WERI-Rb-1 (cell line): ENCODE measurements around the gene CTDNEP1.

Experiments used
- DNase-seq: peaks from one replicate; pipeline ENCODE4 v3.0.0-alpha.2; 2020
- H3K27ac ChIP-seq: fragments of 250-450 bp; sonication (Bioruptor Pico); 2 replicates; pipeline ENCODE4 v1.5.1; 2020; ENCODE audit warnings: mild to moderate bottlenecking, moderate library complexity
- H3K27me3 ChIP-seq: fragments of 250-450 bp; sonication (Bioruptor Pico); 2 replicates; pipeline ENCODE4 v1.5.1; 2021; ENCODE audit warnings: mild to moderate bottlenecking, low read depth, moderate library complexity; ENCODE audit not compliant: insufficient read depth, severe bottlenecking
- H3K36me3 ChIP-seq: fragments of 250-450 bp; sonication (Bioruptor Pico); 2 replicates; pipeline ENCODE4 v1.5.1; 2020; ENCODE audit warnings: mild to moderate bottlenecking, moderate library complexity
- H3K4me3 ChIP-seq: 2 replicates; pipeline ENCODE4 v1.5.1; 2011; ENCODE audit warnings: low read depth, mild to moderate bottlenecking, control low read depth, low read length
- H3K9me3 ChIP-seq: fragments of 250-450 bp; sonication (Bioruptor Pico); 2 replicates; pipeline ENCODE4 v1.5.1; 2021; ENCODE audit warnings: mild to moderate bottlenecking, moderate library complexity; ENCODE audit not compliant: severe bottlenecking
- CTCF ChIP-seq: IDR thresholded peaks from 2 replicates; pipeline ENCODE4 v1.5.1; 2011; ENCODE audit warnings: low read depth, mild to moderate bottlenecking, control low read depth, inconsistent platforms, low read length

Gene CTDNEP1

GRCh38 chr17:7251661-7252175 lies at the start of gene CTDNEP1:
TSS of gene CTDNEP1 (minus strand) at chr17:7251734. CDS start at chr17:7251296, 438 bp downstream.
- no peak for TF ChIP-seq CTCF
- Histone ChIP-seq H3K9me3 (no peaks in the 10 kb centered on the region), H3K4me3 (peak within 1 kb of the TSS; percentile 75), H3K27me3 (no peaks in the 10 kb centered on the region), H3K27ac (peak within 1 kb of the TSS; percentile 98), H3K36me3 (peaks cover 46% of the 10 kb centered on the region)
- peak; percentile 98 for DNase-seq

GRCh38 chr17:7296189-7296861 lies 44.8 kb upstream of the CTDNEP1 start:
- Histone ChIP-seq H3K4me3 (peak overlapping the region; percentile 13; the same call in 1 of the 2 replicates), H3K36me3 (no peaks in the 10 kb centered on the region), H3K27ac (no peak overlapping the region; the same call in 1 of the 2 replicates), H3K9me3 (no peaks in the 10 kb centered on the region), H3K27me3 (no peaks in the 10 kb centered on the region)
- peak; percentile 90 for TF ChIP-seq CTCF
- DNase-seq, result peak; percentile 83

- no peak for TF ChIP-seq CTCF
- Histone ChIP-seq H3K36me3 (no peaks in the 10 kb centered on the region), H3K4me3 (no peak overlapping the region), H3K27me3 (no peaks in the 10 kb centered on the region), H3K9me3 (no peaks in the 10 kb centered on the region), H3K27ac (no peak overlapping the region; the same call in 1 of the 2 replicates)
- no peak for DNase-seq
Measured at GRCh38 chr17:7295230-7296180, 44.0 kb upstream of the CTDNEP1 start.

- peak within 1 kb of the TSS; percentile 42 for H3K4me3 ChIP-seq
- H3K27ac ChIP-seq, result peak within 1 kb of the TSS; percentile 36
- H3K36me3 ChIP-seq, result no peaks in the 10 kb centered on the region
- H3K9me3 ChIP-seq, result no peaks in the 10 kb centered on the region
- no peak for TF ChIP-seq CTCF
- no peaks in the 10 kb centered on the region for H3K27me3 ChIP-seq
- DNase-seq, result peak; percentile 96
Measured at GRCh38 chr17:7294614-7295153, 43.1 kb upstream of the CTDNEP1 start, which contains the start of gene YBX2. TSS of gene YBX2 (minus strand) at chr17:7294639. CDS start at chr17:7294500, 139 bp downstream.

DNA sequence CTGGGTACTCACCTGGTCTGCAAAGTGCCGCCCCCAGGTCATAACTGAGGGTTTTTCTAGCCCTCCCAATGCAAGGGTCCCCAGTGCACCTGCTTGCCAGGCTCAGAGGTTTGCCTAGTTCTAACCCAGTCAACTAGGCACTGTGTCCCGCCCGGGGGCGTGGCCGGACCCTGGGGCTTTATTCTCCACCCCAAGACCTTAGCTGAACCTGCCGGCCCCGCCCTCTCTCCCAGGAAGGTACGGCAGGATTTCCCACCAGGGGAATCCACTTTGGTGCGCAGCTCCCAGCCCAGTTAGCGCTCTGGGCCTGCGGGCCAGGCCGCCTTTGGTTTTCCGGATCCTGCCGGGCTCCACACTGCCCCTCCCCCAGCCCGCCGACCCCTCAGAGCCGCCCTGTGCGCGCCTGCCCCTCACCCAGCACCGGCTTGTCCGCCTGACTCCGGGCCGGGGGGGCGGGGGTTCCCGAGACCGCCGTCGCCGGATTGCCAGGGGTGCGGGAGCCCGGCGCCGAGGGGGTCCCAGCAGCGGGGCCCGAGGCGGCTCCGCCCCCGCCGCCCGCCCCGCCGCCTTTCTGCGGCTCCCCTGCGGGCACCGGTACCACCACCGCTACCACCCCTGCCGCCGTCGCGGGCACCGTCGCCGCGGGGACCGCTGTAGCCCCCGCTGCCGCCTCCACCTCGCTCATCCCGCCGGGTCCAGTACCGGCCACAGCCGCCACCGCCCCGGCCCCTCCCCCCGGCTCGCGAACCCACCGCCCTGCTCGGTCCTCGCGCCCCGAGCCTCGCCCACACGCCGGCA lies 42.5 kb upstream of the CTDNEP1 start:
- DNase-seq, result peak; percentile 91
- peak overlapping the region; percentile 36; the same call in 1 of the 2 replicates for H3K27ac ChIP-seq
- TF ChIP-seq CTCF, result no peak
- no peaks in the 10 kb centered on the region for H3K27me3 ChIP-seq
- no peaks in the 10 kb centered on the region for H3K9me3 ChIP-seq
- H3K4me3 ChIP-seq, result peak overlapping the region; percentile 42
- H3K36me3 ChIP-seq, result no peaks in the 10 kb centered on the region
